KMS-11 (cell line): ENCODE results near the gene TLL2.

ENCODE experiments used
- H2AFZ ChIP-seq: fragments of 200-600 bp; sonication (generic); 2 replicates; pipeline ENCODE4 v1.6.1; 2016; ENCODE audit warnings: antibody characterized with exemption, mixed run types, low read depth
- H3K27ac ChIP-seq: fragments of 200-600 bp; sonication (generic); 2 replicates; pipeline ENCODE4 v1.6.1; 2016; ENCODE audit warnings: mild to moderate bottlenecking, mixed run types
- H3K27me3 ChIP-seq: fragments of 200-600 bp; sonication (generic); 2 replicates; pipeline ENCODE4 v1.6.1; 2017; ENCODE audit warnings: mild to moderate bottlenecking, low read depth, mixed run types, moderate library complexity; ENCODE audit not compliant: insufficient read depth
- H3K36me3 ChIP-seq: fragments of 200-600 bp; sonication (generic); 2 replicates; pipeline ENCODE4 v1.6.1; 2017; ENCODE audit warnings: mild to moderate bottlenecking, mixed run types; ENCODE audit not compliant: insufficient read depth
- H3K4me1 ChIP-seq: fragments of 200-600 bp; sonication (generic); 2 replicates; pipeline ENCODE4 v1.6.1; 2016; ENCODE audit warnings: mild to moderate bottlenecking, low read depth, mixed run types; ENCODE audit not compliant: poor library complexity, severe bottlenecking
- H3K4me2 ChIP-seq: fragments of 200-600 bp; sonication (generic); 2 replicates; pipeline ENCODE4 v1.7.0; 2016; ENCODE audit warnings: mild to moderate bottlenecking, mixed run types
- H3K4me3 ChIP-seq: fragments of 200-600 bp; sonication (generic); IDR thresholded peaks from 2 replicates; pipeline ENCODE4 v1.6.1; 2017; ENCODE audit warnings: low read depth, low read length, mixed read lengths; ENCODE audit not compliant: insufficient read depth
- H3K79me2 ChIP-seq: fragments of 200-600 bp; sonication (generic); 2 replicates; pipeline ENCODE4 v1.6.1; 2016; ENCODE audit warnings: low read depth, mixed run types; ENCODE audit not compliant: insufficient read depth
- H3K9ac ChIP-seq: fragments of 200-600 bp; sonication (generic); 2 replicates; pipeline ENCODE4 v1.6.1; 2016; ENCODE audit warnings: mild to moderate bottlenecking, mixed run types
- H4K20me1 ChIP-seq: fragments of 200-600 bp; sonication (generic); 2 replicates; pipeline ENCODE4 v1.6.1; 2016; ENCODE audit warnings: mild to moderate bottlenecking, mixed run types; ENCODE audit not compliant: insufficient read depth
- TF ChIP-seq, protein P1 (sequence below): fragments of 200-600 bp; sonication (generic); conservative IDR thresholded peaks from 2 replicates; pipeline ENCODE4 v1.6.1; 2017; ENCODE audit warnings: low read depth, mild to moderate bottlenecking, antibody characterized with exemption, low read length, moderate library complexity, mixed read lengths

The TLL2 gene

DNA sequence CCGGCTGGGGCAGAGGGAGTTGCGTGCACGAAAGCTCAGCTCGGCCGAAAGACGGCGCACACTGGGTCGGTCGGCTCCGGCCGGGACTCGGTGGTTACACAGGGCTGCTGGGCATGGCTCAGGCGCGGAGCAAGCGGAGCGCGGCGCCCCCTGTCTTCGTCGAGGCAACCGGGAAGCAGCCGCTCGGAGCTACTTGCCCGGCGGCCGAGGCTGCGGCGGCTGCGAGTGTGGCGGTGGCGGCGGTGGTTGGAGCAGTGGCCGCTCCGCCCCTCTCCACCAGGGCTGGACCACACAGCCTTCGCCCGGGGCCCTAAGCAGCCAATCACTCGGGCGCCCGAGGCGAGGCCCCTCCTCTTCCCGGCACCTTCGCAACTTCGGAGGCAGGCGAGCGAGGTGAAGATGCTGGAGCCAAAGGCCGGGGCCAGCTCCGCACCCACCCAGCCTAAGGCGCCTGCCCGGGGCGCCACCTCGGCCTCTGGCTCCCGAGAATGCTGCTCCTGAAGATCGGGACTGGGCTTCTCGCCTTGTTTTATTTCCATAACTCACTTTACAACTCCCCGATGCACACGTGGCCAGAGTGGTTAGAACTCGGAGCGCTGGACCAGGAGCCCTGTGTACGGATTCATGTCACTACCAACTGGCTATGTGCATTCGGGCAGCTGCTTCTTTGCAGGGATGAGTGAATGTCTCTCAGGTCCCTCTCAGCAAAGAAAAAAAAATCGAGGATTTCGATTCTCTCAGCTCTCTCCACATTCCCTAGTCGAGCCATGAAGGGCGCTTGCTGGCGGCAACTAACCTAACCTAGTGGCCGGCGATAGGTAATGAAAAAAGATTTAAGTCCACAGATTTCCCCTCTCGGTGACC is at the start of gene TLL2:
Gene TLL2, minus strand, starts transcription at position 229 of the 864 bp plus-strand sequence. CDS start 241 bp downstream, outside the sequence.
- no peaks in the 10 kb centered on the region for H3K79me2 ChIP-seq
- H4K20me1 ChIP-seq: no peaks in the 10 kb centered on the region
- peaks cover 9% of the 10 kb centered on the region for H3K4me1 ChIP-seq
- peak within 1 kb of the TSS; percentile 74 for H3K4me2 ChIP-seq
- peak within 1 kb of the TSS; percentile 40; the same call in 1 of the 2 replicates for H3K9ac ChIP-seq
- no peaks in the 10 kb centered on the region for H3K36me3 ChIP-seq
- H3K4me3 ChIP-seq: no peak within 1 kb of the TSS
- H2AFZ ChIP-seq: peak within 1 kb of the TSS; percentile 56
- TF ChIP-seq, protein P1, sequence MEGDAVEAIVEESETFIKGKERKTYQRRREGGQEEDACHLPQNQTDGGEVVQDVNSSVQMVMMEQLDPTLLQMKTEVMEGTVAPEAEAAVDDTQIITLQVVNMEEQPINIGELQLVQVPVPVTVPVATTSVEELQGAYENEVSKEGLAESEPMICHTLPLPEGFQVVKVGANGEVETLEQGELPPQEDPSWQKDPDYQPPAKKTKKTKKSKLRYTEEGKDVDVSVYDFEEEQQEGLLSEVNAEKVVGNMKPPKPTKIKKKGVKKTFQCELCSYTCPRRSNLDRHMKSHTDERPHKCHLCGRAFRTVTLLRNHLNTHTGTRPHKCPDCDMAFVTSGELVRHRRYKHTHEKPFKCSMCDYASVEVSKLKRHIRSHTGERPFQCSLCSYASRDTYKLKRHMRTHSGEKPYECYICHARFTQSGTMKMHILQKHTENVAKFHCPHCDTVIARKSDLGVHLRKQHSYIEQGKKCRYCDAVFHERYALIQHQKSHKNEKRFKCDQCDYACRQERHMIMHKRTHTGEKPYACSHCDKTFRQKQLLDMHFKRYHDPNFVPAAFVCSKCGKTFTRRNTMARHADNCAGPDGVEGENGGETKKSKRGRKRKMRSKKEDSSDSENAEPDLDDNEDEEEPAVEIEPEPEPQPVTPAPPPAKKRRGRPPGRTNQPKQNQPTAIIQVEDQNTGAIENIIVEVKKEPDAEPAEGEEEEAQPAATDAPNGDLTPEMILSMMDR: peak; percentile 32; the same call in 1 of the 2 replicates
- no peaks in the 10 kb centered on the region for H3K27me3 ChIP-seq
- H3K27ac ChIP-seq: peak within 1 kb of the TSS; percentile 33; the same call in 1 of the 2 replicates

DNA sequence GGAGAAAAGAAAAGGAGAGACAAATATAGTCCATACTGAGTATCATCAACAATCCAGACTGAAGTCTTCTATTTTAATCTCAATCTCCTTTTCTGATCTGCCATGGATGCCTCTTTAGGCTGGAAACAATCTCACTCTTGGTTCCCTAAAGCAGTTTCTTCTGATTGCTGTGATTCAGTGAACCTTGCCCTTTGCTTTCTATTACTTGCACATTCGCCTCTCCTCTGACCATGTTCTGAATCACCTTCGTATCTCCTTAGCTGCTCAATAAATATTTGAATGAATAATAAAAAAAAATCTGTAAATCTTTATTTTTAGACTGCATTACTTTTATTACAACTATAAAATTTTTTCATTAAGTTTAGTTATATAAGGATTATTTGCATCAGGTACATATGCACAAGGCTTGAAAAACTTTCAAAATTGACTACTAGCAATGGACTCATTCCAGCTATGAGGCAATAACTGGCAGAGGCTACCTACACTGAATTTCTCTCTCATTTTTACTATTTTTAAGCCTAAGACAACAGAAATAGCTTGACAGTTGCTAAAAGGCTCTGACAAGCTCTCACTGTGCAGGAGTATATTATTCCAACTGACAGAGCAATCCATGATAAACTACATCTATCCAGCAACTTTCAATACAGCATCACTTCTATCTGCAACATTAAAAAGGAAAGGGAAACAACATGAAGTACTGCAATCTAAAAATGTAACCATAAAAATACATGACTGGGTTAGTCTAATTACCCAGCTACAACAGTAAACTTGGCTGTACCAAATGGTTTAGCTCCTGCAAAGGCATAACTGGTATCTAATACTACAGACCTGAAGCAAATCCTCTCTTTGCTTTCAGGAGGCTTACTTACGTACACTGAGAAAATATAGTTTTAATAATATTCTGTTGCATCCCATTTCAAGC is 47.5 kb upstream of the TLL2 start:
- Histone ChIP-seq H4K20me1 (no peaks in the 10 kb centered on the region), H3K79me2 (peaks cover 7% of the 10 kb centered on the region; the same call in 1 of the 2 replicates), H3K27me3 (no peaks in the 10 kb centered on the region), H2AFZ (no peak overlapping the region), H3K4me3 (no peak overlapping the region), H3K9ac (no peak overlapping the region), H3K4me1 (no peaks in the 10 kb centered on the region), H3K36me3 (no peaks in the 10 kb centered on the region; the same call in 1 of the 2 replicates), H3K27ac (no peak overlapping the region), H3K4me2 (no peak overlapping the region)
- TF ChIP-seq, protein P1: no peak

DNA sequence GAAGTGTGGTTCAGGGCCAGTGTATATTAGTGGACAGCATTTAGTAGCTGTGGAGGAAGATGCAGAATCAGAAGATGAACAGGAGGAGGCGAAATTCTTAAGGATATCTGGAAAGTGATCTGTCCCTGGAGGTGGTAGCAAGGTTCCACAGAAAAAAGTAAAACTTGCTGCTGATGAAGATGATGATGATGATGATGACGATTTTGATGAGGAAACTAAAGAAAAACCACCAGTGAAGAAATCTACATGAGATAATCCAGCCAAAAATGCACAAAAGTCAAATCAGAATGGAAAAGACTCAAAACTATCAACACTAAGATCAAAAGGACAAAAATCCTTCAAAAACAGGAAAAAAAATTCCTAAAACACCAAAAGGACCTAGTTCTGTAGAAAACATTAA is 46.8 kb upstream of the TLL2 start:
- Histone ChIP-seq H3K36me3 (no peaks in the 10 kb centered on the region; the same call in 1 of the 2 replicates), H3K27ac (no peak overlapping the region), H3K4me1 (no peaks in the 10 kb centered on the region), H3K79me2 (peaks cover 5% of the 10 kb centered on the region; the same call in 1 of the 2 replicates), H3K4me3 (no peak overlapping the region), H3K27me3 (no peaks in the 10 kb centered on the region), H3K4me2 (no peak overlapping the region), H3K9ac (no peak overlapping the region), H2AFZ (no peak overlapping the region), H4K20me1 (no peaks in the 10 kb centered on the region)
- TF ChIP-seq, protein P1: no peak

DNA sequence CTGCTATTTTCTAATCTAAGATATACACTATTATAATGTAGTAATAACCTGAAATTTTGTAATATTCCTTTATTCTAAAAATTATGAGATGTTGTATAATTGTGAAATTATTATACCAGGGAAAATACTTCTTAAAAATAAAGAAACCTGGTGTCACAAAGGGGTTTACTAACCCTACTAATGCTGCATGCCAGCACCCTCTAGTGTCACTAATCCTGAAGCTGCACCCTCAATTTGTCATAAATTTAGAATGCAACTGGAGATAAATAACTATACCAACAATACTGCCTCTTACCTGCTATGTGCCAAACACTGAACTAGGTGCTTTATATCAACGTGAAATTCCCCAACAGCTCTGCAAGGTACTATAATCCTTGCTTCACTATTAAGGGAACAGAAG is 42.3 kb upstream of the TLL2 start:
- no peak overlapping the region for H3K4me3 ChIP-seq
- H3K4me2 ChIP-seq: no peak overlapping the region
- H2AFZ ChIP-seq: no peak overlapping the region
- H3K4me1 ChIP-seq: no peaks in the 10 kb centered on the region
- TF ChIP-seq, protein P1: peak; percentile 38; the same call in 1 of the 2 replicates
- no peaks in the 10 kb centered on the region for H3K79me2 ChIP-seq
- no peak overlapping the region for H3K9ac ChIP-seq
- H4K20me1 ChIP-seq: no peaks in the 10 kb centered on the region
- no peaks in the 10 kb centered on the region for H3K27me3 ChIP-seq
- no peak overlapping the region for H3K27ac ChIP-seq
- no peaks in the 10 kb centered on the region; the same call in 1 of the 2 replicates for H3K36me3 ChIP-seq
